Esophagus muscularis mucosa (tissue), 4 donors: ENCODE measurements around the gene DHRS7. TPM values are rescaled to one million over a fixed set of nuclear protein-coding genes. Genes with fewer than 3 reads are reported as not detected.

ENCODE experiments used
- DNase-seq: peaks from one replicate; pipeline ENCODE4 v3.0.0-alpha.2; 2017; ENCODE audit errors: extremely low spot score
- H3K27ac ChIP-seq, 4 donors: fragments of 200-600 bp; sonication (generic); replicated peaks in 1 of 4; 1 replicate in 3 of 4; 2 replicates in 1 of 4; pipeline ENCODE4 v1.5.1; 2016 to 2019; ENCODE audit warnings: mild to moderate bottlenecking in 1 of 4
- H3K27me3 ChIP-seq, 4 donors: fragments of 200-600 bp; sonication (generic); one replicate each; pipeline versions ENCODE4 v1.5.1 to v1.6.0; 2016 to 2019
- H3K36me3 ChIP-seq, 4 donors: fragments of 200-600 bp; sonication (generic); one replicate each; pipeline ENCODE4 v1.5.1; 2016 to 2019
- H3K4me1 ChIP-seq, 4 donors: fragments of 200-600 bp; sonication (generic); one replicate each; pipeline ENCODE4 v1.5.1; 2016 to 2019
- H3K4me3 ChIP-seq, 4 donors: fragments of 200-600 bp; sonication (generic); 1 replicate in 2 of 4; 2 replicates in 2 of 4; pipeline ENCODE4 v1.5.1; 2016 to 2019; ENCODE audit warnings: mild to moderate bottlenecking in 4 of 4, moderate library complexity in 1 of 4
- H3K9me3 ChIP-seq, 4 donors: fragments of 200-600 bp; sonication (generic); 1 replicate in 3 of 4; 2 replicates in 1 of 4; pipeline ENCODE4 v1.5.1; 2016 to 2019
- EP300 ChIP-seq: sonication (generic); formaldehyde crosslinking; IDR thresholded peaks from one replicate; pipeline ENCODE4 v1.6.1; 2017; ENCODE audit warnings: antibody characterized with exemption
- POLR2A ChIP-seq: fragments of 450-650 bp; IDR thresholded peaks from one replicate; pipeline ENCODE4 v1.6.1; 2017; ENCODE audit warnings: antibody characterized with exemption, moderate library complexity, mild to moderate bottlenecking, low read depth
- POLR2AphosphoS5 ChIP-seq, 2 donors: sonication (generic); formaldehyde crosslinking; IDR thresholded peaks; one replicate each; pipeline ENCODE4 v1.6.1; 2017; ENCODE audit warnings: antibody characterized with exemption in 2 of 2
- WGBS: methylation state at CpG from one replicate; pipeline ENCODE4 v1.1.5; 2018; 5-methylcytosine and 5-hydroxymethylcytosine counted together
- intact Hi-C: fragments of 100-400 bp; cut with DNase I; formaldehyde crosslinking; loops from one replicate; pipeline ENCODE4 v1.15.1; 2023
- total RNA-seq, 4 donors: library from RNA; depleted of rRNA; stranded (reverse); fragments of >200 nt; gene quantifications; one replicate each; pipeline versions ENCODE4 v1.1.0 to v1.2.1, GENCODE V29; 2016
- TF ChIP-seq, protein P1 (sequence below), 3 experiments: fragments of 200-600 bp in 2 of 3; fragments of 450-650 bp in 1 of 3; sonication (generic) in 2 of 3; IDR thresholded peaks; one replicate each; pipeline ENCODE4 v1.5.1; 2017 to 2019; ENCODE audit warnings: antibody characterized with exemption in 3 of 3, mild to moderate bottlenecking in 2 of 3, moderate library complexity in 1 of 3

The DHRS7 gene
- total RNA-seq, 4 donors from 2014 or later, result 46.1 to 70.5 (median 59.5) TPM

DNA sequence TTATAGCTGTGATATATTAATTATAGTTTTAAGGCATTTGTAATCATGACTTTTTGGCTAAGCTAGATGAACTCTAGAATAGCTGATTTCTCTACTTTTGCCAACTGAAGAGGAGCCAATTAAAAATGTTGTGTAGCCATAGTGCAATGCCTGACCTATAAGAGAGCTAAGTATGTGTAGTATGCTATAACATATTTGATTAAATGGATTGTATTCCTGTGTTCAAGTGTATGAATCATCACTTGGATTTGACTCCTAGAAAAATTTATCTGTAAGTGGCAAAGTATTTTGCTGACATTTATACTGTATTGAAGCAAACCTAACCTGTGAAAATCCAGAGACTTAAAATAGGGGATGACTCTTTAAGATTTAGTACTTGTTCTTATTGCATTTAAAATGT lies 39.3 kb downstream of the DHRS7 start:
- H3K4me1 ChIP-seq, result no peaks in the 10 kb centered on the region
- H3K27me3 ChIP-seq, result no peaks in the 10 kb centered on the region
- no peak overlapping the region for H3K27ac ChIP-seq
- DNase-seq, result no peak
- TF ChIP-seq POLR2A (no peak), EP300 (no peak), POLR2AphosphoS5 (IDR thresholded peaks at IDR 0.05) (no peak)
- TF ChIP-seq, protein P1, sequence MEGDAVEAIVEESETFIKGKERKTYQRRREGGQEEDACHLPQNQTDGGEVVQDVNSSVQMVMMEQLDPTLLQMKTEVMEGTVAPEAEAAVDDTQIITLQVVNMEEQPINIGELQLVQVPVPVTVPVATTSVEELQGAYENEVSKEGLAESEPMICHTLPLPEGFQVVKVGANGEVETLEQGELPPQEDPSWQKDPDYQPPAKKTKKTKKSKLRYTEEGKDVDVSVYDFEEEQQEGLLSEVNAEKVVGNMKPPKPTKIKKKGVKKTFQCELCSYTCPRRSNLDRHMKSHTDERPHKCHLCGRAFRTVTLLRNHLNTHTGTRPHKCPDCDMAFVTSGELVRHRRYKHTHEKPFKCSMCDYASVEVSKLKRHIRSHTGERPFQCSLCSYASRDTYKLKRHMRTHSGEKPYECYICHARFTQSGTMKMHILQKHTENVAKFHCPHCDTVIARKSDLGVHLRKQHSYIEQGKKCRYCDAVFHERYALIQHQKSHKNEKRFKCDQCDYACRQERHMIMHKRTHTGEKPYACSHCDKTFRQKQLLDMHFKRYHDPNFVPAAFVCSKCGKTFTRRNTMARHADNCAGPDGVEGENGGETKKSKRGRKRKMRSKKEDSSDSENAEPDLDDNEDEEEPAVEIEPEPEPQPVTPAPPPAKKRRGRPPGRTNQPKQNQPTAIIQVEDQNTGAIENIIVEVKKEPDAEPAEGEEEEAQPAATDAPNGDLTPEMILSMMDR (IDR thresholded peaks at IDR 0.05), result no peak
- no peaks in the 10 kb centered on the region for H3K9me3 ChIP-seq
- peaks cover 32 to 88% (median 61%) of the 10 kb centered on the region in 4 donors for H3K36me3 ChIP-seq
- no peak overlapping the region for H3K4me3 ChIP-seq
- intact Hi-C loops, result no loop called here

DNA sequence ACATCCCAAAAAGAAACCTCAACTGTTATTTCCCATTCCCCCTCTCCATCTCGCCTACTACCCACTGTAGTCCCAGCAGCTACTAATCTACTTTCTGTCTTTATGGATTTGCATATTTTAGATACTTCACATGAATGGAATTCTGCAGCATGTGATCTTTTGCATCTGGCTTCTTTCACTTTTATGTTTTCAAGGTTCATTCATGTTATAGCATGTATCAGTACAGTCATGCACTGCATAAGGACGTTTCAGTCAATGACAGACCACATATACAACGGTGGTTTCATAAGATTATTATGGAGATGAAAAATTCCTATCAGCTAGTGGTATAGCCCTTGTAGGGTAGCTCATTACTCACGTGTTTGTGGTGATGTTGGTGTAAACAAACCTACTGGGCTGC lies 49.0 kb downstream of the DHRS7 start:
- TF ChIP-seq POLR2AphosphoS5 (IDR thresholded peaks at IDR 0.05) (no peak), EP300 (no peak), POLR2A (no peak)
- TF ChIP-seq, protein P1 (IDR thresholded peaks at IDR 0.05), result no peak
- Histone ChIP-seq H3K9me3 (no peaks in the 10 kb centered on the region), H3K4me1 (no peaks in the 10 kb centered on the region), H3K27ac (no peak overlapping the region), H3K27me3 (no peaks in the 10 kb centered on the region), H3K4me3 (no peak overlapping the region), H3K36me3 (peaks cover 33 to 51% (median 42%) of the 10 kb centered on the region in 4 donors)
- WGBS, result 79% methylated on average over 4 of the region's 4 CpGs
- no peak for DNase-seq
- intact Hi-C loops, result no loop called here

DNA sequence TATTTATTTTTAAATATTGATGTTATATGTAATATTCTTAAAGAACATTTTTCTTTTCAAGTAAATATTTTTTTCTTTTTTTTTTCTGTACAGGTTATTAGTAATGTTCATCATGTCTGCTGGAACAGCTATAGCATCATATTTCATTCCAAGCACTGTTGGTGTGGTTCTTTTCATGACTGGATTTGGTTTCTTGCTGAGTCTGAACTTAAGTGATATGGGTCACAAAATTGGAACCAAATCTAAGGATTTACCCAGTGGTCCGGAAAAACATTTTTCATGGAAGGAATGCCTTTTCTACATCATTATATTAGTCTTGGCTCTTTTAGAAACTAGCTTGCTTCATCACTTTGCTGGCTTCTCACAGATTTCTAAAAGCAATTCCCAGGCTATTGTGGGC lies 50.3 kb downstream of the DHRS7 start:
- Histone ChIP-seq H3K4me1 (peaks cover 0 to 3% (median 0%) of the 10 kb centered on the region in 4 donors), H3K9me3 (no peaks in the 10 kb centered on the region), H3K27ac (no peak overlapping the region), H3K4me3 (no peak overlapping the region), H3K27me3 (no peaks in the 10 kb centered on the region), H3K36me3 (peaks cover 28 to 46% (median 34%) of the 10 kb centered on the region in 4 donors)
- 0% methylated on average over 1 of the region's 1 CpG for whole genome bisulfite sequencing
- no peak for TF ChIP-seq POLR2A
- TF ChIP-seq EP300, result no peak
- TF ChIP-seq POLR2AphosphoS5 (IDR thresholded peaks at IDR 0.05), result no peak
- intact Hi-C loops, result no loop called here
- no peak for DNase-seq

DNA sequence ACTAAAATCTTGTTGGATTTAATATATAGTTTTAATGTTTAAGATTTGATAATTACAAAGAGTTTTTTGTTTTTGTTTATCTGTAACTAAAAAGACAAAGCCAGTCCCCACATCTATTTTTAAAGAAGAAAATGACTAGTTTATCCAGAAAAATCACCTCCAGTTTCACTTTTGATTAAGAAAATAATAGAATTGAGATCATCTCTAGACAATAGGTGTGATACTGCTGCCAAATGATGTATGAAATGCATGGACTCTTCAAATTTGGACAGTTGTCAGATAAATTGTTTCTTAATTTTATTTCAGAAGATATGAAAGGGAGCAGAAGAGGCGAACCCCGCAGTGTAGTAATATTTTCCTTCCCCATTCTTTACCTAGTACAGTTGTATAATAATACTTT lies 53.5 kb downstream of the DHRS7 start:
- Histone ChIP-seq H3K27me3 (no peaks in the 10 kb centered on the region), H3K4me3 (no peak overlapping the region), H3K36me3 (peaks cover 9 to 29% (median 15%) of the 10 kb centered on the region in 4 donors), H3K9me3 (no peaks in the 10 kb centered on the region), H3K27ac (no peak overlapping the region), H3K4me1 (peaks cover 0 to 12% (median 7%) of the 10 kb centered on the region in 4 donors)
- DNase-seq, result no peak
- 78% methylated on average over 2 of the region's 2 CpGs for WGBS
- intact Hi-C loops, result no loop called here
- TF ChIP-seq EP300 (no peak), POLR2A (no peak)

DNA sequence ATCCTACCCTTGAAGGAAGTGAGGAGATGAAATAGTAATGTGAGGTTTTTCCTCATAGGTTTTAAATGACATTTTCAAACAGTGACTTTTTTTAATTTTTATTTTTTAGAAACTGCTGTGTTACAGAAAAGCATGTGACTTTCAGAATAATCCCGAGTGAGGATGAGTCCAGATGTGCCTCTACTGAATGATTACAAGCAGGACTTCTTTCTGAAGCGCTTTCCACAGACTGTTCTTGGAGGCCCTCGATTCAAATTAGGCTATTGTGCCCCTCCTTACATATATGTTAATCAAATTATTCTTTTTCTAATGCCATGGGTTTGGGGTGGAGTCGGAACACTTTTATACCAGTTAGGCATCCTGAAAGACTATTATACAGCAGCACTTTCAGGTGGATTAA lies 57.7 kb downstream of the DHRS7 start:
- peaks cover 0 to 14% (median 7%) of the 10 kb centered on the region in 4 donors for H3K36me3 ChIP-seq
- intact Hi-C loops, result no loop called here
- TF ChIP-seq POLR2AphosphoS5 (IDR thresholded peaks at IDR 0.05) (no peak), POLR2A (no peak), EP300 (no peak)
- TF ChIP-seq, protein P1 (IDR thresholded peaks at IDR 0.05), result no peak
- WGBS, result 79% methylated on average over 4 of the region's 4 CpGs
- H3K27me3 ChIP-seq, result no peaks in the 10 kb centered on the region
- H3K4me3 ChIP-seq, result no peak overlapping the region
- H3K27ac ChIP-seq, result no peak overlapping the region
- H3K4me1 ChIP-seq, result peaks cover 16 to 45% (median 32%) of the 10 kb centered on the region in 4 donors
- no peaks in the 10 kb centered on the region for H3K9me3 ChIP-seq
- DNase-seq, result no peak

DNA sequence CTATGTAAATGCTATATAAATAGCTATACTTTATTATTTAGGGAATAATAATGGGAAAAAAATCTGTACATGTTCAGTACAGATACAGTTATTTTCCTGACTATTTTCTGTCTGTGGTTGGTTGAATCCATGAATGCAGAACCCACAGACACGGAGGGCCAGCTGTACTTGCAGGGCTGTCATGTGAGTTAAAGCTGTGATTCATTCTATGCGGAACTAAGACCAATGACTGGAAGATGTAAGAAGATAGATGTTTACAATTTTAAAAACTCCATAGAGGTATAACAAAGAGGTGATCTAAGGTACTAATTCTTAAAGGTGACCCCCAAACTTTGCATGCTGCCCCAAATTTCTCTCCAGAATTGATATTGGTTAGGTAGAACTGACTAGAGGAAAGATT lies 58.9 kb downstream of the DHRS7 start:
- TF ChIP-seq, protein P1 (IDR thresholded peaks at IDR 0.05), result no peak
- TF ChIP-seq EP300 (no peak), POLR2AphosphoS5 (IDR thresholded peaks at IDR 0.05) (no peak), POLR2A (no peak)
- no peak for DNase-seq
- Histone ChIP-seq H3K4me3 (no peak overlapping the region), H3K9me3 (no peaks in the 10 kb centered on the region), H3K4me1 (peaks cover 19 to 48% (median 38%) of the 10 kb centered on the region in 4 donors), H3K27ac (no peak overlapping the region), H3K27me3 (no peaks in the 10 kb centered on the region), H3K36me3 (peaks cover 0 to 14% (median 7%) of the 10 kb centered on the region in 4 donors)
- intact Hi-C loops, result no loop called here
- WGBS, result 28% methylated on average over 2 of the region's 2 CpGs
